Adrenal gland (tissue), 12 donors: ENCODE results near the gene ZBTB12. TPM values are rescaled to one million over a fixed set of nuclear protein-coding genes. Genes with fewer than 3 reads are reported as not detected.

Experiments used
- DNase-seq, 7 donors: peaks; one replicate each; pipeline ENCODE4 v3.0.0-alpha.2; 2019 to 2020
- H3K27ac ChIP-seq, 5 donors: fragments of 200-600 bp; sonication (generic) in 4 of 5; 1 replicate in 3 of 5; 2 replicates in 2 of 5; pipeline versions ENCODE4 v1.5.1 to v1.8.0; 2016 to 2020; ENCODE audit warnings: mild to moderate bottlenecking in 1 of 5
- H3K27me3 ChIP-seq: fragments of 200-600 bp; 2 replicates; pipeline ENCODE4 v1.8.0; 2021
- H3K36me3 ChIP-seq, 2 donors: fragments of 200-600 bp; replicated peaks in 1 of 2; 1 replicate in 1 of 2; 2 replicates in 1 of 2; pipeline versions ENCODE4 v1.5.1 to v1.8.0; 2018 to 2022
- H3K4me1 ChIP-seq, 2 donors: fragments of 200-600 bp; replicated peaks in 1 of 2; 1 replicate in 1 of 2; 2 replicates in 1 of 2; pipeline versions ENCODE4 v1.5.1 to v1.8.0; 2018 to 2021
- H3K4me3 ChIP-seq, 4 donors: fragments of 200-600 bp; sonication (generic) in 3 of 4; one replicate each; pipeline ENCODE4 v1.5.1; 2016 to 2018
- H3K9me3 ChIP-seq, 3 donors: fragments of 200-600 bp; sonication (generic) in 1 of 3; replicated peaks in 1 of 3; 1 replicate in 2 of 3; 2 replicates in 1 of 3; pipeline versions ENCODE4 v1.5.1 to v1.8.0; 2016 to 2021
- POLR2A ChIP-seq, 2 donors: fragments of 450-650 bp; IDR thresholded peaks; one replicate each; pipeline ENCODE4 v1.6.1; 2017; ENCODE audit warnings: antibody characterized with exemption in 2 of 2, mild to moderate bottlenecking in 2 of 2, moderate library complexity in 1 of 2
- WGBS, 4 donors: extraction: QIAGEN DNeasy Blood & Tissue Kit in 2 of 4; methylation state at CpG; one replicate each; pipeline versions ENCODE4 v1.1.5 to v1.1.7; 2013 to 2017; 5-methylcytosine and 5-hydroxymethylcytosine counted together
- intact Hi-C, 2 donors: fragments of 100-400 bp; cut with DNase I; formaldehyde crosslinking; loops; one replicate each; pipeline versions ENCODE4 v1.14.1 to v1.15.0; 2022 to 2023
- polyA plus RNA-seq, 3 donors: library from polyadenylated mRNA; stranded (reverse); fragments of 200-250 nt in 2 of 3; fragments of 350-450 nt in 1 of 3; fragmentation: Illumina TruSeq in 1 of 3; extraction: RNeasy Lipid Tissue Mini Kit (QIAGEN cat#74804) in 1 of 3; gene quantifications; one replicate each; pipeline ENCODE4 v1.2.3, GENCODE V29; 2013 to 2014
- total RNA-seq, 9 donors: library from RNA; depleted of rRNA in 4 of 9; stranded (reverse); fragments of >200 nt in 4 of 9; fragments of 120-200 nt in 1 of 9; fragmentation: NEBNext Ultra II Directional in 1 of 9; extraction: Animal tissue kit (Norgen Biotek cat#: 25700) in 1 of 9; gene quantifications; one replicate each; pipeline versions ENCODE4 v1.1.0 to v1.2.4, GENCODE V29; 2013 to 2023
- TF ChIP-seq, protein P1 (sequence below), 6 experiments: fragments of 450-650 bp in 4 of 6; fragments of 200-600 bp in 2 of 6; sonication (generic) in 1 of 6; IDR thresholded peaks; 1 replicate in 5 of 6; 2 replicates in 1 of 6; pipeline versions ENCODE4 v1.5.1 to v1.8.0; 2016 to 2021; ENCODE audit warnings: antibody characterized with exemption in 6 of 6, mild to moderate bottlenecking in 2 of 6, moderate library complexity in 1 of 6
- donor health status: healthy with polysubstance abuse.
- donor health status: Bipolar disorder and iron deficiency.
- donor health status: DM: yes; HTN: yes; CAD: no.
- donor health status: DM: no; HTN: no; CAD: no.
- donor health status: DM: no; HTN: no; CAD: no.
- donor health status: DM: yes; HTN: yes; CAD: no.

ZBTB12 gene
- total and polyA plus RNA-seq, 12 donors, result 0.69 to 14.5 (median 3.0) TPM

DNA sequence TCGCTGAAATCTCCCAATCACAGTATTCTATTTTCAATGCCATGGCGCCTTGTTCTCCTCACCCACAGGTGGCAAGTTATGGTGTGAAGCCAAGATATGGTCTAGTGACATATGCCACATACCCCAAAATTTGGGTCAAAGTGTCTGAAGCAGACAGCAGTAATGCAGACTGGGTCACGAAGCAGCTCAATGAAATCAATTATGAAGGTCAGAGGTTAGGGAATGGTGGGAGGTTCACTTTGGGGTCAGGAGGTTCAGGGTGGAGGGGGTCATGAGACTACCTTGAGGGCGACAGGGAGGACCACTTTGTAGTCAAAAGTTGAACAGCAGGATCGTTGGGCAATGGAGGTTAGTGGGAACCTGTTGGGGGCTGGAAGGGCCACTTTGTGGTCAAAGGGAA, 46.4 kb upstream of the ZBTB12 start:
- TF ChIP-seq, protein P1, sequence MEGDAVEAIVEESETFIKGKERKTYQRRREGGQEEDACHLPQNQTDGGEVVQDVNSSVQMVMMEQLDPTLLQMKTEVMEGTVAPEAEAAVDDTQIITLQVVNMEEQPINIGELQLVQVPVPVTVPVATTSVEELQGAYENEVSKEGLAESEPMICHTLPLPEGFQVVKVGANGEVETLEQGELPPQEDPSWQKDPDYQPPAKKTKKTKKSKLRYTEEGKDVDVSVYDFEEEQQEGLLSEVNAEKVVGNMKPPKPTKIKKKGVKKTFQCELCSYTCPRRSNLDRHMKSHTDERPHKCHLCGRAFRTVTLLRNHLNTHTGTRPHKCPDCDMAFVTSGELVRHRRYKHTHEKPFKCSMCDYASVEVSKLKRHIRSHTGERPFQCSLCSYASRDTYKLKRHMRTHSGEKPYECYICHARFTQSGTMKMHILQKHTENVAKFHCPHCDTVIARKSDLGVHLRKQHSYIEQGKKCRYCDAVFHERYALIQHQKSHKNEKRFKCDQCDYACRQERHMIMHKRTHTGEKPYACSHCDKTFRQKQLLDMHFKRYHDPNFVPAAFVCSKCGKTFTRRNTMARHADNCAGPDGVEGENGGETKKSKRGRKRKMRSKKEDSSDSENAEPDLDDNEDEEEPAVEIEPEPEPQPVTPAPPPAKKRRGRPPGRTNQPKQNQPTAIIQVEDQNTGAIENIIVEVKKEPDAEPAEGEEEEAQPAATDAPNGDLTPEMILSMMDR (IDR thresholded peaks at IDR 0.05), result no peak
- no peak for TF ChIP-seq POLR2A (IDR thresholded peaks at IDR 0.05)
- Histone ChIP-seq H3K4me1 (peaks cover 12 to 15% of the 10 kb centered on the region in 2 donors), H3K9me3 (no peaks in the 10 kb centered on the region), H3K36me3 (peaks cover 0 to 23% of the 10 kb centered on the region in 2 donors), H3K27ac (no peak overlapping the region), H3K4me3 (no peak overlapping the region), H3K27me3 (no peaks in the 10 kb centered on the region)
- intact Hi-C loops, result no loop called here
- WGBS, 4 donors, result 77 to 85% (median 80%) methylated on average over 5 of the region's 5 CpGs
- DNase-seq, result no peak

DNA sequence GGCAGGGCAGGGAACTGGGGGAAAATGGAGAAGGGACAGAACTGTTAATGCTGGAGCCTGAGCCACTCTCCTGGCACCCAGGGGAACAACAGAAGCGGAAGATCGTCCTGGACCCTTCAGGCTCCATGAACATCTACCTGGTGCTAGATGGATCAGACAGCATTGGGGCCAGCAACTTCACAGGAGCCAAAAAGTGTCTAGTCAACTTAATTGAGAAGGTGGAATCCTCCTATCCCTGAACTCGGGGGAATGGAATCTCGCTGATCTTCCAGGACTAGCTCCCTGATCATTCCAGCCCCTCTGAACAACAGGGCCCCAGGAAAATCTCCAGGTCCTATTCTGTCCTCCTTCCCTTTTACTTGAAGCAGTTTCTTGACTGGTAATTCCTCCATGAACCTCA, 46.0 kb upstream of the ZBTB12 start:
- no peaks in the 10 kb centered on the region for H3K27me3 ChIP-seq
- no peak overlapping the region for H3K27ac ChIP-seq
- TF ChIP-seq, protein P1 (IDR thresholded peaks at IDR 0.05), result no peak
- no peak for TF ChIP-seq POLR2A (IDR thresholded peaks at IDR 0.05)
- 76 to 87% (median 82%) methylated on average over 4 of the region's 4 CpGs for WGBS, 4 donors
- no peak overlapping the region for H3K4me3 ChIP-seq
- peaks cover 0 to 19% of the 10 kb centered on the region in 2 donors for H3K36me3 ChIP-seq
- no peaks in the 10 kb centered on the region for H3K9me3 ChIP-seq
- intact Hi-C loops, result no loop called here
- DNase-seq, result no peak
- peaks cover 12 to 15% of the 10 kb centered on the region in 2 donors for H3K4me1 ChIP-seq

DNA sequence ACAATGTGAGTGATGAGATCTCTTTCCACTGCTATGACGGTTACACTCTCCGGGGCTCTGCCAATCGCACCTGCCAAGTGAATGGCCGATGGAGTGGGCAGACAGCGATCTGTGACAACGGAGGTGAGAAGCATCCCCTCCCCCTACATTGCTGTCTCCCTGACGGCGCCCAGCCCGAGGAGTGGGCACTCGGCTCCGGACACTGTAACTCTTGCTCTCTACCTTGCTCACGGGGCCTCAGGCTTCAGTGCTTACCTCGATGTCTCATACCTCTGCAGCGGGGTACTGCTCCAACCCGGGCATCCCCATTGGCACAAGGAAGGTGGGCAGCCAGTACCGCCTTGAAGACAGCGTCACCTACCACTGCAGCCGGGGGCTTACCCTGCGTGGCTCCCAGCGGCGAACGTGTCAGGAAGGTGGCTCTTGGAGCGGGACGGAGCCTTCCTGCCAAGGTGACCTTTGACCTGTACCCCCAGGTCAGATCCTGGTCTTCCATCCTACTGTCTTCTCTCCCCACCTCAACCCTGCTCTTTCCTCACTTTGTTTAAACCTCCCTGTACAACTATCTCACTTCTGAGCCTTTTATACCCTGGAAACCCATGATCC, 45.3 kb upstream of the ZBTB12 start:
- peak overlapping the region in 1 of 5 donors; percentile 94 for H3K27ac ChIP-seq
- WGBS, 4 donors, result 75 to 86% (median 84%) methylated on average over 19 to 24 of the region's 24 CpGs

DNA sequence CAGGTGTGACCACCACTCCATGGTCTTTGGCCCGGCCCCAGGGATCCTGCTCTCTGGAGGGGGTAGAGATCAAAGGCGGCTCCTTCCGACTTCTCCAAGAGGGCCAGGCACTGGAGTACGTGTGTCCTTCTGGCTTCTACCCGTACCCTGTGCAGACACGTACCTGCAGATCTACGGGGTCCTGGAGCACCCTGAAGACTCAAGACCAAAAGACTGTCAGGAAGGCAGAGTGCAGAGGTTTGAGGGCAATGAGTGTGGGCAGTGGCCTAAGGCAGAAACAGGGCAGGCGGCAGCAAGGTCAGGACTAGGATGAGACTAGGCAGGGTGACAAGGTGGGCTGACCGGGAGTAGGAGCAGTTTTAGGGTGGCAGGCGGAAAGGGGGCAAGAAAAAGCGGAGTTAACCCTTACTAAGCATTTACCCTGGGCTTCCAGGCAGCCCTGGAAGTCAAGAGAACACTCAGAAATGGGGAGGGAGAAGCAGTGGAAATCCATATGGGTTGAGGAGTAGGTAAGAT, 44.5 kb upstream of the ZBTB12 start:
- 78 to 88% (median 83%) methylated on average over 11 of the region's 11 CpGs for whole genome bisulfite sequencing, 4 donors
- Histone ChIP-seq H3K9me3 (no peaks in the 10 kb centered on the region), H3K36me3 (peaks cover 0 to 4% of the 10 kb centered on the region in 2 donors), H3K4me3 (peak overlapping the region in 1 of 4 donors; percentile 30), H3K4me1 (peaks cover 12 to 15% of the 10 kb centered on the region in 2 donors), H3K27ac (peak overlapping the region in 4 of 5 donors; percentile 58 to 94 (median 88)), H3K27me3 (no peaks in the 10 kb centered on the region)
- intact Hi-C loops, result no loop called here
- no peak for DNase-seq
- TF ChIP-seq POLR2A (IDR thresholded peaks at IDR 0.05), result no peak
- TF ChIP-seq, protein P1 (IDR thresholded peaks at IDR 0.05), result no peak

More for the DNA sequence above, 45.3 kb upstream of the ZBTB12 start:
- Histone ChIP-seq H3K9me3 (no peaks in the 10 kb centered on the region), H3K4me3 (no peak overlapping the region), H3K27me3 (no peaks in the 10 kb centered on the region), H3K4me1 (peaks cover 12 to 15% of the 10 kb centered on the region in 2 donors), H3K36me3 (peaks cover 0 to 12% of the 10 kb centered on the region in 2 donors)
- intact Hi-C loops, result no loop called here
- TF ChIP-seq, protein P1 (IDR thresholded peaks at IDR 0.05), result no peak
- no peak for TF ChIP-seq POLR2A (IDR thresholded peaks at IDR 0.05)
- DNase-seq, result no peak
